Measurements from ENCODE around the gene DCTN3. TPM values are rescaled to one million over a fixed set of nuclear protein-coding genes. Genes with fewer than 3 reads are reported as not detected.
A peak's percentile ranks its signal among the peaks of the same experiment; 100 is the strongest.

The DCTN3 gene
- total RNA-seq, 2 donors from 2014 or later, result 81.0 to 123 TPM

DNA sequence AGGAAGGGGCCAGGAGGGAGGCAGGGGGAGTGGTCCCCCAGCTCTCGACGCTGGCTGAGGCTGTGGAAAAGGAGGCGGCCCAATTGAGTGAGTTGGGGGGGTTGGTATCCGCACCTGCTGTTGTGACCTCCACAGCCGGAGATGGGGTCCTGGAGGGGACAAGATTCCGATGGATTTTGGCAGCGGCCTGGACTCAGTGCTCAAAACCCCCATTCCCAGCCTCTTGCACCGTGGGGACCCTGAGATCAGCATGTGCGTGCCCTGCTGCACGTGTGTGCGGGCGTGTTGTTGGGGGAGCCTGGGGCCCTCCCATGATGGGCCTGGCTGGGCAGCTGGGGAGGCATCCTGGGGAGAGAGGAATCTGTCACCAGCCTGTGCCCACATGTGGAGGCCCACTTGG lies 45.7 kb downstream of the DCTN3 start:
- DNase-seq (ENCODE audit: low spot score in 2 of 2) (no peak), ATAC-seq (no peak)
- H3K9me3 Mint-ChIP-seq, result no peaks in the 10 kb centered on the region
- H3K27ac Mint-ChIP-seq, result no peak overlapping the region
- no peaks in the 10 kb centered on the region for H3K36me3 Mint-ChIP-seq

DNA sequence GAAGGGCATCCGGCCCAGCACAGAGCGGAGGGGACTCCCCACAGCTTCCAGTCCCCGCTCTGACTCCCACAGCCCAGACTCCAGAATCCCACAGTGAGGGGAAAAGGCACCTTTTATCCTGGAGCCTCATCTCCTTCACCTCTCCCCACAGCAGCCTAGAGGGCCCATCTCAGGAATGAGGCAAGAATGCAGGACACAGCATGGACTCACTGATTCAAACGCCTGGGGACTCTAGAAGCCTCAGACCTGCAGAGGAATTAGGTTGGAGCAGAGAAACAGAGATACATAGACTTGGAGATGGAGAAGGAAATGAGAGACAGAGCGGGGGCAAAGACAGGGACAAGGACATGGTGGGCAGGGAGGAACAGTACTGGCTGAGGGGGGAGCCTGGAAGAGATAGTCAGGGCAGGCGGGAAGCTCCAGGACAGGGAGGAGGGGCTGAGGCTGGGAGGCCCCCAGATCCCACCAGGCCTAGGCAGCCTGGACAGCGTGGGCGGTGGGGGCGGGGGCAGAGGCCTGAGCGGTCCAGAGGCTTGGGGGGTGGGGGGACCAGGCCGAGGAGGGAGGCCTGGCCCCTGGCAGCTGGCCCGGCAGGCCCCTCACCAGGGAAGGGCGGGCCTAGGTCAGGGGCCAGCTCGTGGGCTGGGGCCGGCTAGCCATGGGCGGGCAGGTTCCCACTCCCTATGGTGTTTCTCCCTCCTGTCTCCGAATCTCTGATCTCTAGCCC lies 46.5 kb downstream of the DCTN3 start:
- DNase-seq (ENCODE audit: low spot score in 2 of 2) (no peak), ATAC-seq (no peak)
- H3K36me3 Mint-ChIP-seq, result no peaks in the 10 kb centered on the region
- no peaks in the 10 kb centered on the region for H3K9me3 Mint-ChIP-seq
- H3K27ac Mint-ChIP-seq, result no peak overlapping the region

DNA sequence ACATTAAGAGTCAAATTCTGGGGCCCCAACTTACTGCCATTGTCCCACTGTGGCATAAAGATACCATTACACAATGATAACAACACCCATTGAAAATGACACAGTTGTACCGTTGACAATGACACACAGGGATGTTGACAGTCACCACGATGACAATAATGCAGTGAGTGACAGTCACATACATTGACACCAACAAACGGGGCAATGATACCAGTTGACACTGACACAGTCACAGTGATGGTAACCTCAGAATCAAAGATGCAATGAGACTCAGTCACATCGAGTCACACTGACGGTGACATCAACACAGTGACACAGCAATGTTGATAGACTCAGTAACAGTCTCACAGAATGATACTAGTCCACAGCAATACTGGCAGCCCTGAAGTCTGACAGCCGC lies 47.7 kb downstream of the DCTN3 start:
- DNase-seq (ENCODE audit: low spot score in 2 of 2) (no peak), ATAC-seq (peak; percentile 46 to 56)
- Mint-ChIP-seq H3K9me3 (no peaks in the 10 kb centered on the region), H3K36me3 (no peaks in the 10 kb centered on the region), H3K27ac (no peak overlapping the region)

DNA sequence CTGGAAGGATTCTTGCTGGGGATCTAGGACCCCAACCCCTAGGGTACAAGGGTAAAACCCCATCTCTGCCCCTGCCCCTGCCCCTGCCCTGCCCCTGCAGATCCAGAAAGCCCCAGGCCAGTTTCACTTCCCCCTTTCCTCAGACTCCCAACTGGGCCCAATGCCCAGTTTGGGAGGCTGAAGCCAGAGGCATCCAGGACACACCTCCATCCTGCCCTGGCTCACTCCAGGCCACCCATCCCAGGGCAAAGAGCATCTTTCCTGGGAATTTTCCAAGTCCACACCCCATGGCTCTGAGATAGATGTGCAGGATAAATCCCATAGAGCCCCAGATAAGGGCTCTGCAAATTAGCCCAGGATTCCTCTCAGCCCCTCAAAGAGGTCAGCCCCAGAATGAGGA lies 48.2 kb downstream of the DCTN3 start:
- ATAC-seq (no peak), DNase-seq (ENCODE audit: low spot score in 2 of 2) (no peak)
- H3K27ac Mint-ChIP-seq, result no peak overlapping the region
- H3K9me3 Mint-ChIP-seq, result no peaks in the 10 kb centered on the region
- no peaks in the 10 kb centered on the region for H3K36me3 Mint-ChIP-seq

DNA sequence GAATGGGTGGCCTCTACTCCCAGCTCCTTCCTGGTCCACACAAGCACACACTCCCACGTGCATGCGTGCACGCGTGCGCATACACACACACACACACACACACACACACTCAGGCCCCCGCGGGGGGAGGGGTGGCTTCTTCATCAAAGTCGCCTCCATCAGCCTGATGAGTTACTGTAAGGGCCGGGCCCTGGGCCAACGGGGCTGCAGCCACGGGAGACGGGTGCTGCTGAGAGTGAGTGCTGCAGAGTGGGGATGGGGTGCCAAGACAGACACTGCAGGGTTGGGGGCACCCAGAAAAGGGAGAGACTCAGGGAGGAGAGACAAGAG lies 48.8 kb downstream of the DCTN3 start:
- DNase-seq (ENCODE audit: low spot score in 2 of 2) (no peak), ATAC-seq (no peak)
- H3K9me3 Mint-ChIP-seq, result no peaks in the 10 kb centered on the region
- no peaks in the 10 kb centered on the region for H3K36me3 Mint-ChIP-seq
- no peak overlapping the region for H3K27ac Mint-ChIP-seq

DNA sequence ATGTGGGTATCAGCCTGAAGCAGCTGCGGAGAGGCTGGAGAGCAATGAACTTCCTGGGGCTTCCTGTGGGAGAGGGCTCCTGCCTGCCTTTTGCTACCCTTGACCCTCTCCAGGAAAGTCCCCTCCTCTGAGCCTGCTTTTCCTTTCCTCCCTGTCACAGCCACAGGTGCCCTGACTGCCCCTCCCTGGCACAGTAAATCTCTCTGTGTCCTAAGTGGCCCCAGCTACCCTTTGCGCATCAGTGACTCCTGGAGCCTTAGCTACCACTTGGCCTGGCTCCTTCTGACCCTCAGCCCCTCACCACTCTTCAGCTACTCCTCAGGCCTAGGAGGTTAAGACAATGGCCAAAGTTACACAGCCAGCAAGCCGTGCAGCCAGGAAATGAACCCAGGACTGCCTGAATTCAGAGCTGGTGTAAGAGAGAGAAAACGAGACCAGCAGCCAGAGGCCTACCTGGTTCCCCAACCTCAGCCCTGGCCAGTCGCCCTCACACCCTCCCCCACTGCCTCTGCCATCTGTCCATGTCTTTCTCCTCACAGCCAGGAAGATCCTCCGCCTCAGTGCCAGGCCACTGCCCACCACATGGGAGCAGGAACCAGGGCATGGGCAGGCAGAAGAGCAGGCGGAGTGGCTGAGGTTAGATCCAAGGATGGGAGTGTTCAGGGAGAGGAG lies 49.4 kb downstream of the DCTN3 start:
- Mint-ChIP-seq H3K9me3 (no peaks in the 10 kb centered on the region), H3K27ac (no peak overlapping the region), H3K36me3 (no peaks in the 10 kb centered on the region)
- ATAC-seq (no peak), DNase-seq (ENCODE audit: low spot score in 2 of 2) (no peak)

DNA sequence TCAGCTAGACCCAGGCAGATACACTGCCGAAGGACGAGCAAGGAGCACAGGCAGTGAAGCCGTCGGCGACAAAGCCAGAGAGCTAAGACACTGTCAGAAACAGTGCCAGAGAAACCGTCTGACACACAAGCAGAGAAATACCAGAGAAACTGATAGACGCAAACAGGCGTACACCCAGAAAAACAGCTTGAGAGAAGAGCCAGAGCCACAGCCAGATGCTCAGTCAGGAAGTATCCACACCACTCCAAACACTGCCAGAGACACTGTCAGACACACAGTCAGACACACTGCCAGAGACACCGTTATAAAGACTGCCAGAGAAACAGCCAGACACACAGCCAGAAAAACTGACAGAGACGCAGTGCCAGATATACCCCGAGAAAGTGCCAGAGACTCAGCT lies 49.9 kb downstream of the DCTN3 start:
- no peaks in the 10 kb centered on the region for H3K36me3 Mint-ChIP-seq
- ATAC-seq (no peak), DNase-seq (ENCODE audit: low spot score in 2 of 2) (no peak)
- H3K9me3 Mint-ChIP-seq, result no peaks in the 10 kb centered on the region
- no peak overlapping the region for H3K27ac Mint-ChIP-seq

DNA sequence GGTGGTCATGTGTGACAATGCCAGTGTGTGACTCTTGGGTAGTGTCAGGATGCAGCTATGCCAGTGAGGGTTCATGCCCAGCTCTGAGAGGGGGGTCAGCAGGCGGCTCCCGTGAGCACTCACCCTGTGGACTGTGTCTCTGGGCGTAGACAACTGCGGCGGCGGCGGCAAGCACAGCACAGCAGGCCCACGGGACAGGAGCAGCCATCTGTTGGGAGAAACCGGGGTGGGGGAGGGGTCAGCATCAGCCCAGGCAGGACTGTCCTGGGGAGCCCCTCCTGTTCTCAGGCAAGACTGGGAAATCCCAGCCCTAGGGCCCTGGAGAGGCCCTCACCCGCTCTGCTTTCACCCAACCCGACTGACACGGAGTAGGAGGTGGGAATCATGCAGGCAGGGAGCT lies 51.5 kb downstream of the DCTN3 start:
- no peaks in the 10 kb centered on the region for H3K36me3 Mint-ChIP-seq
- ATAC-seq, result no peak
- no peak overlapping the region for H3K27ac Mint-ChIP-seq
- H3K9me3 Mint-ChIP-seq, result no peaks in the 10 kb centered on the region
- DNase-seq (ENCODE audit: low spot score in 2 of 2), result no peak

DNA sequence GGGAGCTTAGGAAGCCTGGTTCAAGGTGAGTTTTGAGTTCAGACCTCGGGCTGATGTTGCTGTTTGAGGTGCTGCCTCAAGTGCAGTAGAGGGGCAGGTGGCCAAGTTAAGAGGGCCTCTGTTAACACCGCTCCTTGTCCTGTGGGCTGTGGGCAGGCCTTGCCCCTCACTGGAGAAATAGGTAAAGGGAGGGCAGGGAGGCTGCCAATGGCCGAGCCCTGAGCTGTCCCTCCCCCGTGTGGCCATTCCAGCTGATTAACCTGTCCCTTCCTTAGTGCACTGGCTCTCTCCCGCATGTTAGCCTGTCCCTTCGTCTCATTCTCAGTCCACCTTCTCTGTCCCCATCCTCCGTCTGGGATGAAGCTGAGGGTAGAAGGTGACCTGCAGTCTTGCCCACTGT lies 52.2 kb downstream of the DCTN3 start:
- H3K36me3 Mint-ChIP-seq, result no peaks in the 10 kb centered on the region
- no peak overlapping the region for H3K27ac Mint-ChIP-seq
- DNase-seq (ENCODE audit: low spot score in 2 of 2), result no peak
- no peak for ATAC-seq
- H3K9me3 Mint-ChIP-seq, result no peaks in the 10 kb centered on the region

DNA sequence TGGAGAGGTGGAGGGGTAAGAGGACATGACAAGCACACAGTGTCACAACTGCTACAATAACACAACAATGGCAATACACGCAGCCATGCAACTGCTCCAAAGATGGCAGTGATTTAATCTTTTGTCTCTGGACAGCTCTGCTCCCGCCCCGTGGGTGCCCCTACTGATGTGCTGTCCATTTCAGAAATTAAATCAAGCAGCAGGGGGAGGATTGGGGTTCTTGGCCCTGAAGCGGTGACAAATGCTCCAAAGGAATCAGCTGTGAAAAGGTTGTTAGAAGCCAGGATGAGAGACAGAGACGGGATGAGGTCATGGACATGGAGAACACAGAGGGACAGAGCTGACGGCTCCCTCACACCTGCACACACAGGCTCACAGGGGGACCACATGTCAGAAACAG lies 53.3 kb downstream of the DCTN3 start:
- H3K36me3 Mint-ChIP-seq, result no peaks in the 10 kb centered on the region
- no peak overlapping the region for H3K27ac Mint-ChIP-seq
- no peak for ATAC-seq
- DNase-seq (ENCODE audit: low spot score in 2 of 2), result no peak
- H3K9me3 Mint-ChIP-seq, result no peaks in the 10 kb centered on the region

DNA sequence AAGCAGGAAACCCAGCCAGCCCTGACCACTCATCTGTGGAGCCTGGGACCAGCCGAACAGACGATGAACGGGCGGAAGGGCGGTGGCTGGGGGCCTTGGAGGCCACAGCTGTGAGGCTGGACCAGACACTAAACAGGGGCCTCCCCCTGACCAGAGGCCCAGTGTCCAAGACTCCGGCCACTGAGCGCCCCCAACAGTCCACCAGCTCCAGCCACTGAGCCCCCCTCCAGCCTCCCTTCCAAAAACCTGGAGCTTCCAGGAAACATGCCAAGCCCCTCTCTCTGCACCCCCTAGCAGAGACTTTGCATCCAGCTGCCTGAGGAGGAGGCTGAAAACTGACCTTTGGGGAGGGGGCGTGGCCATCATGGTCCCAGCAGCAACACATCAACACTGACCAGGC lies 54.0 kb downstream of the DCTN3 start:
- Mint-ChIP-seq H3K36me3 (no peaks in the 10 kb centered on the region), H3K9me3 (no peaks in the 10 kb centered on the region), H3K27ac (no peak overlapping the region)
- no peak for DNase-seq (ENCODE audit: low spot score in 2 of 2)
- no peak for ATAC-seq

DNA sequence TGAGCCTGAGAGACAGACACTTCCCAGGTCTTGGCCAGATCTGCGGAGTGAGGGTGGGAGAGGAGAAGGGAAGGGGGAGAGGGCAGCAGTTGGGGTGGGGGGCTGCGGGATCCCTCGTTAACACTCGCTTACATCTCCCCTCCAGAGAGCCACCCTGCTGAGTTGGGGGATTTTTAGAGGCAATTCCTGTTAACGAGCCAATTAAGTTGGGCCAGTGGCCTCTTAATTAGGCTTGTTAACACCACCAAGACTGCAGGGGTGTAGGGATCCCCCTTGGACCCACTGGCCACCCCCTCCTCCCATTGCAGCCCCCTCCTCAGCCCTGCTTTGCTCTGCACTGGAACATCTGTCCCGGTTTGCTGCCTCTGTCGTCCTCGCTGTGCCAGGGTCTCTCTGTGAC lies 54.4 kb downstream of the DCTN3 start:
- DNase-seq (ENCODE audit: low spot score in 2 of 2) (no peak), ATAC-seq (no peak)
- no peaks in the 10 kb centered on the region for H3K9me3 Mint-ChIP-seq
- no peak overlapping the region for H3K27ac Mint-ChIP-seq
- no peaks in the 10 kb centered on the region for H3K36me3 Mint-ChIP-seq

DNA sequence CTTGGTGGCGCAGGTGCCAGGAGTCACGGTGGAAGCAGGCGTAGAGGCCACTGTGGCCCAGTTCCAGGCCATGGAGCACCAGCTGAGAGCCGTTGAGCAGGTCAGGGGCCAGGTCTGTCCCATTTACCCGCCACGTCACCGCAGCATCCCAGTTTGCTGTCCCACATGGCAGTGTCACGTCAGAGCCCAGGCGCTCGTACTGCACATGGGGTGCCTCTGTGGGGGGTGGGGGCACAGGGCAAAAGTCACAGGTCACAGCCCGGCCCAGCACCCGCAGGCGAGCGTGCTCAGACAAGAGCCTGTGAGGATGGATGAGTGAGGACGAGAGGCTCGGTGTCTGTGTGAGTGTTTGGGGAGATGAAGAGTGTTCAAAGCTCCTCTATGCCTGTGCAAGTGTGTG lies 55.7 kb downstream of the DCTN3 start:
- H3K27ac Mint-ChIP-seq, result no peak overlapping the region
- ATAC-seq (no peak), DNase-seq (ENCODE audit: low spot score in 2 of 2) (no peak)
- H3K9me3 Mint-ChIP-seq, result no peaks in the 10 kb centered on the region
- no peaks in the 10 kb centered on the region for H3K36me3 Mint-ChIP-seq

Other genes with a start within 250 kb of the DCTN3 start
- 1 to 10 TPM; 2.2 to 4.6 TPM for gene MYORG, start 243.6 kb downstream of the DCTN3 start, total RNA-seq
- 10 to 100 TPM in 1 of 2 donors, 1 to 10 TPM in 1; 9.8 to 15.0 TPM for gene FAM219A, start 161.9 kb downstream of the DCTN3 start, total RNA-seq
- gene DNAI1, start 161.7 kb downstream of the DCTN3 start, total RNA-seq, result under 1 TPM in 1 of 2 donors, not detected in 1; 0.61 TPM
- gene ENHO, start 97.5 kb downstream of the DCTN3 start, total RNA-seq, result under 1 TPM in 1 of 2 donors, not detected in 1; 0.31 TPM
- under 1 TPM in 1 of 2 donors, not detected in 1; 0.34 TPM for gene CNTFR, start 30.8 kb downstream of the DCTN3 start, total RNA-seq
- gene RPP25L, start 8.4 kb downstream of the DCTN3 start, total RNA-seq, result 10 to 100 TPM; 19.1 to 36.2 TPM
- 1 to 10 TPM in 1 of 2 donors, not detected in 1; 1.6 TPM for gene ARID3C, start 8.6 kb upstream of the DCTN3 start, total RNA-seq
- gene SIGMAR1, start 17.3 kb upstream of the DCTN3 start, total RNA-seq, result 10 to 100 TPM; 41.9 to 63.6 TPM
- gene GALT, start 26.2 kb upstream of the DCTN3 start, total RNA-seq, result 100 to 1,000 TPM in 1 of 2 donors, 10 to 100 TPM in 1; 63.5 to 104 TPM
- 10 to 100 TPM; 41.8 to 44.2 TPM for gene IL11RA, start 31.7 kb upstream of the DCTN3 start, total RNA-seq
- under 1 TPM in 1 of 2 donors, not detected in 1; 0.64 TPM for gene CCL27, start 42.2 kb upstream of the DCTN3 start, total RNA-seq
- gene CCL19, start 70.8 kb upstream of the DCTN3 start, total RNA-seq, result not detected
- gene CCL21, start 89.6 kb upstream of the DCTN3 start, total RNA-seq, result not detected

Measured in activated naive CD4-positive, alpha-beta T cell treated with anti-CD3 and anti-CD28 coated beads, Interleukin-2, amount 50 U/mL, for 72 hours (primary cell).